HG02885 (cell line): Measurements from ENCODE around the gene TMEM74B.
"Not testable (repeated sequence)": the region's sequence is repeated elsewhere in the genome, so short reads cannot be mapped to it uniquely, and the experiment has no call there.

Experiments
- ATAC-seq: cut with Tn5 transposase; IDR thresholded peaks from one replicate; pipeline ENCODE4 v1.9.1; 2021; ENCODE audit warnings: mild to moderate bottlenecking; ENCODE audit not compliant: unreplicated experiment, poor library complexity

TMEM74B gene

GRCh38 chr20:1184638-1185315 lies at the start of gene TMEM74B:
TMEM74B (minus strand) TSS chr20:1184981; CDS start chr20:1183801, 1,180 bp downstream.
- no peak for ATAC-seq

GRCh38 chr20:1232286-1233111 lies 47.7 kb upstream of the TMEM74B start:
- peak; percentile 55 for ATAC-seq

- ATAC-seq = no peak
These were observed 44.8 kb upstream of the TMEM74B start for GRCh38 chr20:1229541-1229940.

- peak; percentile 42 for ATAC-seq
These were observed 41.2 kb upstream of the TMEM74B start, which contains the start of gene RAD21L1 for GRCh38 chr20:1225783-1226654. RAD21L1 (plus strand) TSS chr20:1226044; CDS start chr20:1228454, 2,410 bp downstream.

- peak; percentile 23 for ATAC-seq
These were observed 40.5 kb upstream of the TMEM74B start for GRCh38 chr20:1225263-1225782.

GRCh38 chr20:1224205-1224890 lies 39.6 kb upstream of the TMEM74B start:
- ATAC-seq = no peak

- not testable (repeated sequence) for ATAC-seq
These were observed 38.0 kb upstream of the TMEM74B start for GRCh38 chr20:1222750-1223149.

- ATAC-seq = not testable (repeated sequence)
These were observed 32.0 kb upstream of the TMEM74B start for GRCh38 chr20:1216527-1217427.

GRCh38 chr20:1215386-1216170 lies 30.8 kb upstream of the TMEM74B start:
- ATAC-seq = no peak

GRCh38 chr20:1214838-1215261 lies 30.1 kb upstream of the TMEM74B start:
- no peak for ATAC-seq

GRCh38 chr20:1212607-1213396 lies 28.0 kb upstream of the TMEM74B start:
- ATAC-seq = peak; percentile 79

GRCh38 chr20:1212023-1212422 lies 27.2 kb upstream of the TMEM74B start:
- ATAC-seq = no peak

GRCh38 chr20:1210501-1210900 lies 25.7 kb upstream of the TMEM74B start:
- ATAC-seq = no peak

GRCh38 chr20:1209447-1210387 lies 24.9 kb upstream of the TMEM74B start:
- ATAC-seq = no peak

GRCh38 chr20:1207293-1207878 lies 22.6 kb upstream of the TMEM74B start:
- no peak for ATAC-seq
